ENCODE data around the gene GCFC2.
"Not testable (repeated sequence)": the region's sequence is repeated elsewhere in the genome, so short reads cannot be mapped to it uniquely, and the experiment has no call there.

The GCFC2 gene

GRCh38 chr2:75710577-75711253 is at the start of gene GCFC2:
GCFC2 (minus strand) TSS chr2:75710915; CDS start chr2:75710855, 60 bp downstream.
- DNase-seq (ENCODE audit: low read depth in 2 of 2), result peak; percentile 70 to 75

DNA sequence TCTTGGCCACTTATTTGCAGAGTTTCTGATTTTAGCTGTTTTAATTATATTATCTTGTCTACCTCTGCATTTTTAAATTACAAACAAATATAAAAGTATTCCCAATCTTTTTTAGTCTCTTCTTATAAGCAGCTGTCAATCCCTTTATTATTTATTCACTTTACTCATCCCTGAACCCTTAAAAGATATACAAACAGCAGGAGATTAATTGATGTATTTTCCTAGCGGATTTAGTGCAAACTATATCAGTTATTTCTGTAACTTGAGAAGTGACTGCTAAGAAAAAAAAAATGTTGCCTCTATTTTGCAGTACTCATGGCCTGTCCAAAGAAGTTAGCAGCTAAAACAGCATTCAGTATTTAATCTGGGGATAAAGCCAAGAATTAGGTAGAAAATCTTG is 42.1 kb upstream of the GCFC2 start:
- no peak for DNase-seq (ENCODE audit: low read depth in 2 of 2)

- no peak for DNase-seq (ENCODE audit: low read depth in 2 of 2)
Observed at GRCh38 chr2:75751824-75752468, 41.2 kb upstream of the GCFC2 start.

GRCh38 chr2:75751360-75751759 is 40.6 kb upstream of the GCFC2 start:
- no peak for DNase-seq (ENCODE audit: low read depth in 2 of 2)

GRCh38 chr2:75737961-75738360 is 27.2 kb upstream of the GCFC2 start:
- no peak for DNase-seq (ENCODE audit: low read depth in 2 of 2)

- no peak for DNase-seq (ENCODE audit: low read depth in 2 of 2)
Observed at GRCh38 chr2:75736276-75736675, 25.6 kb upstream of the GCFC2 start.

- DNase-seq (ENCODE audit: low read depth in 2 of 2), result no peak
Observed at GRCh38 chr2:75729861-75730260, 19.1 kb upstream of the GCFC2 start.

GRCh38 chr2:75728614-75729419 is 18.1 kb upstream of the GCFC2 start:
- DNase-seq (ENCODE audit: low read depth in 2 of 2), result no peak

- DNase-seq (ENCODE audit: low read depth in 2 of 2), result no peak
Observed at GRCh38 chr2:75722687-75723086, 12.0 kb upstream of the GCFC2 start.

DNA sequence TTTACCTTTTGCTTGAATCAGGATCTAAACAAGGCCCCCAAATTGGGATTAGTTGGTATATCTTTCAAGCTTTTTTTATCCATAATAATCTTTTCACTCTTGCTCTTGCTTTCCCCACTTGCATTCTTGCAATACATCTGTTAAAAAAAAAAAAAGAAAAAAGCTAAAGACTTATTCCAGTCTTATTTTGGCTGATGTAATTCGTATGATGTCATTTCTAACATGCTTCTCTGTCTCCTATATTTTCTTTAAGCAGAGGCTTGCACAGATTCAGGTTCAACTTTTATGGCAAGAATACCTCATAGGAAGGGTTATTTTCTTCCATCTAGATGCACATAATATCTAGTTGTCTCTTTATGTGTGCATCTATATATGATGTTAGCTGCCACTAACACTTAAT is 9.8 kb upstream of the GCFC2 start:
- no peak for DNase-seq (ENCODE audit: low read depth in 2 of 2)

DNA sequence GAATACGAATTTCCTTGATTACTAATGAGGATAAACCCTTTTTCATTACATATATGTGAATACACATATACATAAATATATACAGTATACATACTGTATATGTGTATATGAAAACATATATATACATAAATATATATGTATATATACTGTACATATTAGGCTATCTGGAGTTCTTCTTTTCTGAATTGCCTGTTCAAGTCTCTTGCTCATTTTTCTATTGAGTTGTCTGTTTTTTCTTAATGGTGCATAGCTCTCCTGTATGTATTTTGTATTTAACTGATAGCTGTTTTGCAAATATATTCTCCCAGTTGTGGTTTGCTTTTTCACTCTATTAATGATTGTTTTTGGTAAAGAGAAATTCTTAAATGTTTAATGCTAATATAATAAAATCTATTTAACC is 8.9 kb upstream of the GCFC2 start:
- DNase-seq (ENCODE audit: low read depth in 2 of 2), result no peak

GRCh38 chr2:75716406-75716805 is 5.7 kb upstream of the GCFC2 start:
- DNase-seq (ENCODE audit: low read depth in 2 of 2), result no peak

- DNase-seq (ENCODE audit: low read depth in 2 of 2), result not testable (repeated sequence)
Observed at GRCh38 chr2:75711590-75711989, 875 bp upstream of the GCFC2 start.

DNA sequence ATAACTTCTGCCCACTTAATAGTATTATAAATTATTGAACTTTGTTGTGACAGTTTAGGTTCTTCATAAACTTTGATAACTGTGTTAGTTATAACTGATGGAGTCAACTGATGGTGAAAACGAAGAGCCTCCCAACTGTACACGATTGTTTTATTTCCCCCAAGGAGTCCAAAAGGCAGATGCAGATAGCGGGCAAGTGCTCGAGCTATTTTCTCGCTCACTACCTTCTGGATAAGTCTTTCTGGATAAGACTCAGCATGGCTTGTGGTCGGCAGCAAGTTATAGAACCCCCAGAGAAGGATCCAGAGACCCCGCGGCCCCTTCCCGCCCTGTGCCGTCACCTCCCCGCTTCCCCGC is 517 bp downstream of the GCFC2 start:
- no peak for DNase-seq (ENCODE audit: low read depth in 2 of 2)

DNA sequence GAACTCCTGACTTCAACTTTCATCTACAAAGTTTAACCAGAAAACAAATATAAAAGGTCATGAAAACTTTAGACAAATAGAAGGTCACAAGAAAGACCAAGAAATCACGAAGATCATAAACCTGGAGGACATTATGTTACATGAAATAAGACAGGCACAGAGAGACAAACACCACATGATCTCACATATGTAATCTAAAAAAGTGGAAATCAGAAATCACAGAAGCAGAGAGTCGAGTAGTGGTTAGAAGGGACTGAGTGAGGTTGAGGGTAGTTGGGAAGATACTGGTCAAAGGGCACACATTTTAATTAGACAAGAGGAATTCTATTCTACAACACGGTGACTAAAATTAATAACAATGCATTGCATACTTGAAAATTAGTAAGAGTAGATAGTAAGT is 1.4 kb downstream of the GCFC2 start:
- no peak for DNase-seq (ENCODE audit: low read depth in 2 of 2)

DNA sequence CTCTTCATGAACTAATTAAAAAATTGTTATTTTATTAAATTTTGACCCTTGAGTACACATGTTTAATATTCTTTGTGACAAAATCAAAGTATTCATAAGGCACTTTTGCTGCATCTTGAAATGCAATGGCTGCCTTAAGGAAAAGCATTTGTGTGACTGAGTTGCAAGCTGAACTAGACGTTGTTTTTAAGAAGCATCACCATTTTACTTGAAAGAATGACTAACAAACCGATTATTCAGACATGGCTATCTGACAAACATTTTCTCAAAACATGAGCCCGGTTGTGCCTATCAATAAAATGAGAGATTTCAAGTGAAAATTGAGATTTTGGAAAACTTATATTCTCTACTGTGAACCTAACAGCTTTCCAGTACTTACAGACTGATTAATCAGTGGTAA is 2.8 kb downstream of the GCFC2 start:
- DNase-seq (ENCODE audit: low read depth in 2 of 2), result no peak

DNA sequence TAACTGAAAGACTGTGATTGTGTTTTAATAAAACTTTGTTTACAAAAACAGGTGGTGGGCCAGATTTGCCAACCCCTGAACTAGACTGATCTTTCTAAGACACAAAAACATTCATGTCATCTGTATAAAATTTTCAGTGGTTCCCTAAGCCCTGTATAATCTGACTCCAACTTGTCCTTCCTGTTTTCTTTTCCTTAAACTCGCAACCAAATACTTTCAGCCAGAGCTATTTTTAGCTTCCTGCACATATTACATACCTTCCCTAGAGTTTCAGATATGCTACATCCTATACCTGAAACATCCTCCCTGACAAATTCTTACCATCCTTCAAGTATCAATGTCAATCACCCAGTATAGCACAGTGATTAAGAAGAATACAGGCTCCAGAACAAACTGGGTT is 4.8 kb downstream of the GCFC2 start:
- DNase-seq (ENCODE audit: low read depth in 2 of 2), result no peak

DNA sequence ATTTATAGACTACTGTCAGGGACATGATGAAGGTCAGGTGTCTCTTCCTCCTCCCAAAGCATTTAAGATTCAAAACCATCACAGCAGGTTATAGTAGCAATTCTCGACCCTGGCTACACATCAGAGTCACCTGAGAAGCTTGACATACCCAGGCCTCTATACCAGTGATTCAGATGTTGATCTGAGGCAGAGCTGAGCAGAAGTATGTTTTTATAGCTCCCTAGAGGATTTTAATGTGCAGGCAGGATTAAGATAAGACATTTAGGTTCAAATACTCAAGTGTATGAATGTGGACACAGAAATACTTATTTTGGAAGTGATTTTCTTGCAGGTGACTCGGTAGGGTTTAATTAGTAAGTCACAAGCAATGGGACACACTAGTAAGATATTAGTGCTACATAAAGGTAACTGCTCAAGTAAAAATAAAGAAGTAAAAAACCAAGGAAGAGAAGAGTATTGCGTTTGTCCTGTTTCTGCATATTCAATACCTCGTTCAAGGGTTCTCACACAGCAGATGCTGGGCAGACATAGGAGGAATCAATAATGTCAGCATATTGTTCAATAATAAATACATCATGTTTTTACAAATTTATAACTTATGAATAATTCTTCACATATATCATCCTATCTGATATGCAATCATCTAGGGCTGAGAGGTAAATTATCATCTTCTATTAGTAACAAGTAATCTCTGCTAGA is 7.0 kb downstream of the GCFC2 start:
- no peak for DNase-seq (ENCODE audit: low read depth in 2 of 2)

- DNase-seq (ENCODE audit: low read depth in 2 of 2), result no peak
Observed at GRCh38 chr2:75702593-75702992, 8.1 kb downstream of the GCFC2 start.

- DNase-seq (ENCODE audit: low read depth in 2 of 2), result no peak
Observed at GRCh38 chr2:75698918-75699317, 11.8 kb downstream of the GCFC2 start.

DNA sequence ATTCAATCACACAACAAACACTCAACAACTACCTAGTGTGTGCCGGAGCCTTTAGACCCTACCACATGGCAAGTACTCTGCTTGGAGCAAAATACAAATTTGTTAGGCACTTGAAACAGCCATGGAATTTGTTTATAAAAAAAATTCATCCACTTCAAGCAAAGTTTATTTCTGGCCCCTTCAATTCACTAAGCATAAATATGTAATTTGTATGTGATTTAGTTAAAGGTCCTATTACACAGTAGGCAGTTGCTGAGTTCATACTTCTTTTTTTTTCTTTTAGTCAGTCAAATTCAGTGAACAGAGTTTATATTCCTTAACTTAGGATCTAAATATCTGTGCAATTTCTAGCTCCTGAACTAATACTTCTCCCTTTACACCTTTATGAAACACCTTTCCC is 22.5 kb downstream of the GCFC2 start:
- no peak for DNase-seq (ENCODE audit: low read depth in 2 of 2)

GRCh38 chr2:75683430-75683829 is 27.3 kb downstream of the GCFC2 start:
- not testable (repeated sequence) for DNase-seq (ENCODE audit: low read depth in 2 of 2)
